HEK293T (cell line): ENCODE results near the gene PTPRE.

Experiments
- BHLHE40 ChIP-seq: fragments of 450-650 bp; IDR thresholded peaks from 2 replicates; pipeline ENCODE4 v1.6.1; 2016; ENCODE audit warnings: mild to moderate bottlenecking, moderate library complexity, borderline replicate concordance
- FOXM1 ChIP-seq: fragments of 450-650 bp; IDR thresholded peaks from 2 replicates; pipeline ENCODE4 v1.6.1; 2017; ENCODE audit warnings: mild to moderate bottlenecking, borderline replicate concordance
- L3MBTL2 ChIP-seq: fragments of 450-650 bp; conservative IDR thresholded peaks from 2 replicates; pipeline ENCODE4 v1.6.1; 2016; ENCODE audit warnings: mild to moderate bottlenecking
- NFRKB ChIP-seq: fragments of 450-650 bp; IDR thresholded peaks from 2 replicates; pipeline ENCODE4 v1.6.1; 2016; ENCODE audit warnings: mild to moderate bottlenecking, moderate library complexity
- PKNOX1 ChIP-seq: fragments of 450-650 bp; IDR thresholded peaks from 2 replicates; pipeline ENCODE4 v1.6.1; 2016
- SP1 ChIP-seq: fragments of 450-650 bp; IDR thresholded peaks from 2 replicates; pipeline ENCODE4 v1.6.1; 2017
- SUZ12 ChIP-seq: fragments of 450-650 bp; IDR thresholded peaks from 2 replicates; pipeline ENCODE4 v1.6.1; 2016; ENCODE audit warnings: mild to moderate bottlenecking
- TARDBP ChIP-seq: fragments of 450-650 bp; IDR thresholded peaks from 2 replicates; pipeline ENCODE4 v1.6.1; 2016

DNA sequence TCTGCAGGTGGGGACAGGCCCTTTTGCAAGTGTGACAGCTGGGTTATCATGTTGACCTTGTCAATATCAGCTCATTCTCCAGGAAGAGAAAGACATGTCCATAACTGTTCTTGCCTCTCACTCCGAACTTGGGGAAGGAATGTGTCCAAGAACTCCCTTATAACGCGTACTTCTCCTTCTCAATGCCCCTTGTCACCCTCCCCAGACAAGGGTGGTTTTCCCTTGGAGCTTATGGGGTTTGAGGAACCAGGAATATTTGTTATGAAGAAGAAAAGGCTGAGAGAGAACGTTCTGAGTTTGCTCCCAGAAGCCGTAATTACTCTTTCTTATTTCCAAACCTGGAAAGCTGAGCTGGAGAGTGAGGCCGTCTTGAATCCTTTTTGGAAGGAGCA, 141.9 kb downstream of the PTPRE start:
- TF ChIP-seq FOXM1 (no peak), SP1 (no peak), L3MBTL2 (no peak), NFRKB (no peak), PKNOX1 (no peak), BHLHE40 (no peak), SUZ12 (no peak), TARDBP (no peak)
